ENCODE data around the gene ZNF684.
"Not testable (repeated sequence)": the region's sequence is repeated elsewhere in the genome, so short reads cannot be mapped to it uniquely, and the experiment has no call there.

Gene ZNF684

GRCh38 chr1:40531381-40532061 is at the start of gene ZNF684:
Gene ZNF684 (plus strand): TSS chr1:40531637. CDS start chr1:40533167, 1,530 bp downstream.
- DNase-seq (ENCODE audit: low read depth), result peak; percentile 82

DNA sequence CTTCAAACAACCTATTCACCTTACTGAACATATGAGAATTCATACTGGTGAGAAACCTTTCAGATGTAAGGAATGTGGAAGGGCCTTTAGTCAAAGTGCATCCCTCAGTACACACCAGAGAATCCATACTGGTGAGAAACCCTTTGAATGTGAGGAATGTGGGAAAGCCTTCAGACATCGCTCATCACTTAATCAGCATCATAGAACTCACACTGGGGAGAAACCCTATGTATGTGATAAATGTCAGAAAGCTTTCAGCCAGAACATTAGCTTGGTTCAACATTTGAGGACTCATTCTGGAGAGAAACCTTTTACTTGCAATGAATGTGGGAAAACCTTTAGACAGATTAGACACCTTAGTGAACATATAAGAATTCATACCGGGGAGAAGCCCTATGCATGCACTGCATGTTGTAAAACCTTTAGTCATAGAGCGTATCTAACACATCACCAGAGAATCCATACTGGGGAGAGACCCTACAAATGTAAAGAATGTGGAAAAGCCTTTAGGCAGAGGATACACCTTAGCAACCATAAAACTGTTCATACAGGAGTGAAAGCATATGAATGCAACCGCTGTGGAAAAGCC is 36.0 kb upstream of the ZNF684 start:
- no peak for DNase-seq (ENCODE audit: low read depth)

DNA sequence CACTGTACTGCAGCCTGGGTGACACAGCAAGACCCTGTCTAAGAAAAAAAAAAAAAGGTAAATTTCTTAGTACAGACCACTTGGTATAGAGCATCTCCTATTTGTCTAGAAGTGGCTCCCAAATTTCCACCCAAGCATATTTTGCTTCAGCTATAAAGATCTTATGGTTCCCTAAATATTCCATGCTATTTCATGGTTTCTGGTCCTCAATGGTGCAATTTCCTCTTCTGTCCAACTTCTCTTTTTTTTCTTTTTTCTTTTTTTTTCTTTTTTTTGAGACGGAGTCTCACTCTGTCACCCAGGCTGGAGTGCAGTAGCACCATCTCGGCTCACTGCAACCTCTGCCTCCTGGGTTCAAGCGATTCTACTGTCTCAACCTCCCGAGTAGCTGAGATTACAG is 28.8 kb upstream of the ZNF684 start:
- not testable (repeated sequence) for DNase-seq (ENCODE audit: low read depth)

DNA sequence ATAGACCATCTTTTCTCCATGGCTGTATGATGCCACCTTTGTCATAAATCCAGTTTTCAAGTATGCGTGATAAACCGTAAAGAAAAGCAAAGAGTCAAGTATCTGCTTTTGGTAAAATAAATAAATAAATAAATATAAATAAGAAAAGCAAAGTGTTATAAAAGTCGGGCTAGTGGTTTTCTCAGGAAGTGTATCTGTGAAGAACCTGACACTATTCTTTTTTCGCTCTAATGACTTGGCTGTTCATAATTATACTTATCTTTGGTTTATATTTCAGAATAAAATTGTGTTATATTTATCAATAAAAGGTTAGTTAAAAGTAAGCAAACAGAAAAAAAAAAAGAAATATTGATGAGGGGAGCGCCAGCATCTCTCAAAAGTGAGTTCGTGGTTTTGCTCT is 23.5 kb upstream of the ZNF684 start:
- no peak for DNase-seq (ENCODE audit: low read depth)

- peak; percentile 83 for DNase-seq (ENCODE audit: low read depth)
Observed at GRCh38 chr1:40508375-40509341, 22.8 kb upstream of the ZNF684 start, which contains the start of gene EXO5. Gene EXO5 (plus strand): TSS chr1:40508767. CDS start chr1:40514545, 5,778 bp downstream.

- no peak for DNase-seq (ENCODE audit: low read depth)
Observed at GRCh38 chr1:40519517-40519916, 11.9 kb upstream of the ZNF684 start.

DNA sequence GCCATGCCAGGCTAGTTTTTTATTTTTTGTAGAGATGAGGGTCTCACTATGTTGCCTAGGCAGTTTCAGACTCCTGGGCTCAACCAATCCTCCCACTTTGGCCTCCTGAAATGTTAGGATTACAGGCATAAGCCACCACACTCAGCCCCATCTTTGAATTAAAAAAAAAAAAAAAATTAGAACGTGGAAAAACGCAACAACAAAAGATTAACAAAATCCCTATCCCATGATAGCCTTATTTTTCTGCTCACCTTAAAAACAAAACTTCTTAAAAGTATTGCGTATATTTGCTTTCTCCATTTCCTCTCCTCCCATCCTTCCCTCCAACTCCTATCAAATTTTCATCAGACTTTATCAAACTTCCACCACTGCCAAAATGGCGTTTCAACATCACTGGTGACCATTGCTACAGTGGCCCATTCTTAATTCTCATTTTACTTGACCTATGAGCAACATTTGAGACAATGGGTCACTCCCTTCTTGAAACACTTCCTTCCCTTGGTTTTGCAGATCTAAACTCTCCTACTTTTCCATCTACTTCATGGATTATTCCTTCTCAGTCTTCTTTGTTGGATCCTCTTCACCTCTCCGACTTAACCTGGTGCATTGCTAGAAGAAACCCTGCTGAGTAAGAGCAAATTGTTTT is 579 bp upstream of the ZNF684 start:
- DNase-seq (ENCODE audit: low read depth), result no peak

DNA sequence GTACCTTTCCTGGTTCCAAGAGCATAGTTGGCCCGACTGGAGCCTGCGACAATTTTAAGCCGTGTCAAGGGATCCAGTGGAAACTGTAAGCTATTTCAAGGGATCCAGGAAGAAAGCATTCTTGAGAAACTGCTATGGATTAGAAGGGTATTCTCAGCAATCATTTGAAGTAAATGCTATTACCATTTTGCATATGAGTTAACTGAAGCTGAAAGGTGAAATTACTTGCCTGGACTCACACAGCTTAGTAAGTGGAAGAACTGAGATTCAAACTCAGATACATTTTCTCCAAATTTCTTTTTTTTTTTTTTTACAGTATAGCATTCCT is 589 bp downstream of the ZNF684 start:
- no peak for DNase-seq (ENCODE audit: low read depth)

DNA sequence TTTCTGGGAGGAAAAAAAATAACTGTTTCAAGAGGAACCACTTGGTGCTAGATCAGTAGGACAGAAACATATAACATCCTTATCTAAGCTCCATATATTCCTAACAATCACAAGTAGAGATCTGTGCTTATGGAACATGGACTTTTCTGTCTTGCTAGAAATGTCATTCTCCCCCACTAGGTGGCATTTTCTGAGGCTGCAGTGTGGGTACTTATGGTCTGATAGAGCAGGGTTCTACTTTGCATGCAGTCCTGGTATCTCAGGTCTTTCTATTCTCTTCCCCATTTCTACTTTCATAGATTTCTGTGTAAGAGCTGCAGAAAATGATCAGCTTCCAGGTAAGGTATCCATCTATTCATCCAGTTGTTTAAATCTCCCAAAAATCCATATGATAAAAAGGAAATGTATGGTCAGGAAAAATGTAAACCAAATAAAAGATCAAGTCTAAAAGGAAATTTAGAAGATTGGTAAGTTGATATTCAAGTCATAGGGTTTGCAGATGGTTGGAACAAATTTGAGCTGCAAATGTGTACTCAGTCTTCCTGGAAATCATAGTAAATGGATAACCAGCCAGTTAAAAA is 1.5 kb downstream of the ZNF684 start:
- DNase-seq (ENCODE audit: low read depth), result no peak

DNA sequence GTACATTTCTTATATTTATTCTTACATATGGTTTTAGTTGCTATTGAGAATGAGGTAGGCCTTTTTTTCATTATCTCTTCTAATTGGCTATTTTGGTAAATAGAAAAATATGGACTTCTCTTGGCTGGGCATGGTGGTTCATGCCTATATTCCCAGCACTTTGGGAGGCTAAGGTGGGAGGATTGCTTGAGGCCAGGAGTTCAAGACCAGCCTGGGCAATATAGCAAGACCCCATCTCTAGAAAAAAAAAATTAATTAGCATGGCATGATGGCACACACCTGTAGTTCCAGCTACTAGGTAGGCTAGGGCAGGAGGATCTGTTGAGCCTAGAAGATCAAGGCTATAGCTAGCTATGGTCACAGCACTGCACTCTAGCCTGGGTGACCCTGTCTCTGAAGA is 3.2 kb downstream of the ZNF684 start:
- DNase-seq (ENCODE audit: low read depth), result no peak

DNA sequence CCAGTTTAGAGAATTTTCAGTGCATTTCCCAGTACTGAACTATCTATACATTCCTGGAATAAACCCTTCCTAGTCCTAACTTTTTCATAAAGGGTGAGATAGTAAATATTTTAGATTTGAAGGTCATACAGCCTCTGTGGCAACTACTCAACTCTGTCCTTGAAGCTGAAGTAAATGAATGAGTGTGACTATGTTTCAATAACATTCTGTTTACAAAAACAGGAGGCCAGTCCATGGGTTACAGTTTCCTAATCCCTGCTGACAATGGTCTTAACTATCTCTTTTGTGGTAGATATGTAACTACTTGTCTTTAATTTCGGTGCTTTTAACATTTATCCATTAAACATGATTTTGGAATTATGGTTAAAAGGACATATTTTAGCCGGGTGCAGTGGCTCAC is 4.3 kb downstream of the ZNF684 start:
- no peak for DNase-seq (ENCODE audit: low read depth)

DNA sequence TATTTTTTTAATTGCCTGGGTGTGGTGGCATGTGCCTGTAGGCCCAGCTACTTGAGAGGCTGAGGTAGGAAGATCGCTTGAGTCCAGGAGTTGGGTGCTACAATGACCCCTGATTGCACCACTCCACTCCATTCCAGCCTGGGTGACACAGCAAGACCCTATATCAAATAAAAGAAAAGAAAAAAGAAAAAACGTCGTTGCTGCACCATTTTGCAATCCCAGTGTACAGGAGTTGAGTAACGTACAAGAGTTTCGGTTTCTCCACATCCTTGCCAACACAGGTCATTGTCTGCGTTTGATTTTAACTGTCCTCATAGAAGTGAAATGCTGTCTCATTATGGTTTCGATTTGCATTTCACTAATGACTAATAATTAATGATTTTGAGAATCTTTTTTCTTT is 7.9 kb downstream of the ZNF684 start:
- DNase-seq (ENCODE audit: low read depth), result no peak

DNA sequence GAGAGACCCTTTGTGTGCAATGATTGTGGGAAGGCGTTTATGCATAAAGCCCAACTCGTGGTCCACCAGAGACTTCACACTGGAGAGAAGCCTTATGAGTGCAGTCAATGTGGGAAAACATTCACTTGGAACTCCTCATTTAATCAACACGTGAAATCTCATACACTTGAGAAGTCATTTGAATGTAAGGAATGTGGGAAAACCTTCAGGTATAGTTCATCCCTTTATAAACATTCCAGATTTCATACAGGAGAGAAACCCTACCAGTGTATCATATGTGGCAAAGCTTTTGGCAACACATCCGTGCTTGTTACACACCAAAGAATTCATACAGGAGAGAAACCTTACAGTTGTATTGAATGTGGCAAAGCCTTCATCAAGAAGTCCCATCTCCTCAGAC is 15.5 kb downstream of the ZNF684 start:
- DNase-seq (ENCODE audit: low read depth), result no peak

DNA sequence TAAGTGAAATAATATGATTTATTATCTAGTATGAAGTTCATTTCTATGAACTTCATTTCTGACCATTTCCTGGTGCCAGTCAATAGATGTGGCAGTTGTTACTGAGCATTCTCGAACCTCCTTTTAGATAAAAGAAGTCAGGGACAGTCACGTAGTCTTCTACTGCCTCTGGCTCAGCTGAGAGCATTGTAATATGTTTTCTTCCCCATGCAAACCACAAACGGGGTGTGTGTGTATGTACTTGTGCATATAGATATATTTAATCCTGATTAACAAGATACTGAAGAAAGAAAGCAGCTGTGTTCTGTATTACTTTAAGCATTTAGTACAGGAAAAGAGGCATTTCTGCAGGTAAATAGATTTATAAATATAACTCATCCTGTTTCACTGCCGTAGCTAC is 21.6 kb downstream of the ZNF684 start:
- no peak for DNase-seq (ENCODE audit: low read depth)

DNA sequence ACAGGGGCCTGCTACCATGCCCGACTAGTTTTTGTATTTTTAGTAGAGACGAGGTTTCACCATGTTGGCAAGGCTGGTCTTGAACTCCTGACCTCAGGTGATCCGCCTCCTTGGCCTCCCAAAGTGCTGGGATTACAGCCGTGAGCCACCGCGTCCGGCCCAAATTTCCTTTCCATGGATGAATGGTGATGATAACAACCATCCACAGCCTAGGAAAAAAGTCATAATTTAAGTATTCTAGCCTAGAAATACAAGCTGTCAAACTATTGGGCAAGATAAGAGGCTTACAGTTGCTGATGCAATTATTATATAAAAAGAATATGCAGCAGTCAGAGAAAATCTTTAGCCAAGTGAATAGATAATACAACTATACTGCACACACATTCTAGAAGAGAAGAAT is 23.4 kb downstream of the ZNF684 start:
- DNase-seq (ENCODE audit: low read depth), result not testable (repeated sequence)

DNA sequence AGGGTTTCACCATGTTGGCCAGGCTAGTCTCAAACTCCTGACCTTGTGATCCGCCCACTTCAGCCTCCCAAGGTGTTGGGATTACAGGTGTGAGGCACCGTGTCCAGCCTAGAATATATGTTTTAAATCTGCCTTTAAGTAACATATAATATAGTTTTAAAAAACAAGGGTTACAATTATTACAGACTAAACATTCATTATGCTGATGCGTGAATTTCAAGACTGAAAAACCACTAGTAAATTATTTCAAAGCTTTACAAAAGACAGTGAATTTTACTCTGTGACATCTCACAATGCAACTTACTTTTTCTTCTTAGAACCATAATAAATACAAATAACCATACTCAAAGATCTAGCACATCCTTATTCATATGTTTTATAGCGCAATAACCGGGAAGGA is 24.7 kb downstream of the ZNF684 start:
- DNase-seq (ENCODE audit: low read depth), result no peak

DNA sequence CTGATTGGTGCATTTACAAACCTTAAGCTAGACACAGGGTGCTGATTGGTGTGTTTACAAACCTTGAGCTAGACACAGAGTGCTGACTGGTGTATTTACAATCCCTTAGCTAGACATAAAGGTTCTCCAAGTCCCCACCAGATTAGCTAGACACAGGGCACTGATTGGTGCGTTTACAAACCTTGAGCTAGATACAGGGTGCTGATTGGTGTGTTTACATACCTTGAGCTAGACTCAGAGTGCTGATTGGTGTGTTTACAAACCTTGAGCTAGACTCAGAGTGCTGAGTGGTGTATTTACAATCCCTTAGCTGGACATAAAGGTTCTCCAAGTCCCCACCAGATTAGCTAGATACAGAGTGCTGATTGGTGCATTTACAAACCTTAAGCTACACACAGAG is 26.8 kb downstream of the ZNF684 start:
- DNase-seq (ENCODE audit: low read depth), result not testable (repeated sequence)

GRCh38 chr1:40562185-40562584 is 30.7 kb downstream of the ZNF684 start:
- no peak for DNase-seq (ENCODE audit: low read depth)

DNA sequence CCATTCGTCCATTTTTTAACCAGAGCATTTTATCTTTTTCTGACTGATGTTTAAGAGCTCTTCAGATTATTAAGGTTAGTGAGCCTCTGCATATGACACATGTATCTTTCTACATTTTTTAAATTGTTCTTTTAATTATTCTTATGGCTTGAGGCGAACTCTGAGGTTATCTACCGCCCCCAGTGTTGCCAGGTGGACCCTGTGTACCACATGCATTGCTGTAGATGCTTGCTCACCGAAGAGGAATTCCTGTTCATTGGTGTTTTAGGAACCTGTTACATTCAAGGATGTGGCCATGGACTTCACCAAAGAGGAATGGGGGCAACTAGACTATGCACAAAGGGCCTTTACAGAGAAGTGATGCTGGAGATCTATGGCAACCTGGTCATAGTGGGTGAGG is 31.8 kb downstream of the ZNF684 start:
- no peak for DNase-seq (ENCODE audit: low read depth)

GRCh38 chr1:40564506-40564905 is 33.1 kb downstream of the ZNF684 start:
- DNase-seq (ENCODE audit: low read depth), result no peak

DNA sequence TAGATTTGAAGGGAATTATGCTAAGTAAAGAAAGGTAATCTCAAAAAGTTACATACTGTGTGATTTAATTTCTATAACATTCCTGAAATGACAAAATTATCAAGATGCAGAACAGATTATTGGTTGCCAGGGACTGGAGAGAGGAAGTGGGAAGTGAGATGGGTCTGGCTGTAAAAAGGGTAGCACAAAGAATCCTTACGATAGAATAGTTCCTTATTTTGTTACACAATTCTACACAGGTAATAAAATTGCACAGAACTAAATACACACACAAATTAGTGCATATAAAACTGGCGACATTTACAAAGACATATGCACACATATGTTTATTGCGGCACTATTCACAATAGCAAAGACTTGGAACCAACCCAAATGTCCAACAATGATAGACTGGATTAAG is 33.5 kb downstream of the ZNF684 start:
- DNase-seq (ENCODE audit: low read depth), result no peak

GRCh38 chr1:40567825-40568224 is 36.4 kb downstream of the ZNF684 start:
- no peak for DNase-seq (ENCODE audit: low read depth)

Data from stimulated activated CD4-positive, alpha-beta T cell treated with anti-CD3 and anti-CD28 coated beads, Interleukin-2, amount 100 ng/mL, for 4 hours (primary cell).